H9 (cell line): ENCODE data around the gene ITGA7. TPM values are rescaled to one million over a fixed set of nuclear protein-coding genes. Genes with fewer than 3 reads are reported as not detected.

ENCODE experiments used
- DNase-seq: peaks from one replicate; pipeline ENCODE4 v3.0.0-alpha.2; 2017
- H2AFZ ChIP-seq: one replicate; pipeline ENCODE4 v1.6.1; 2013; ENCODE audit warnings: mild to moderate bottlenecking, low read length, control low read depth, moderate library complexity
- H2AK5ac ChIP-seq: 2 replicates; pipeline ENCODE4 v1.6.1; 2013; ENCODE audit warnings: low read length, control low read depth, mixed read lengths; ENCODE audit not compliant: insufficient read length
- H2BK120ac ChIP-seq: one replicate; pipeline ENCODE4 v1.6.1; 2013; ENCODE audit warnings: low read depth, mild to moderate bottlenecking, low read length, control low read depth, inconsistent platforms; ENCODE audit not compliant: poor library complexity, severe bottlenecking
- H2BK12ac ChIP-seq: 2 replicates; pipeline ENCODE4 v1.6.1; 2013; ENCODE audit warnings: low read length, control low read depth, mixed read lengths, low read depth; ENCODE audit not compliant: insufficient read length
- H2BK15ac ChIP-seq: 2 replicates; pipeline ENCODE4 v1.6.1; 2013; ENCODE audit warnings: low read depth, low read length, control low read depth
- H2BK20ac ChIP-seq: one replicate; pipeline ENCODE4 v1.6.1; 2013; ENCODE audit warnings: low read depth, mild to moderate bottlenecking, low read length, control low read depth, inconsistent platforms; ENCODE audit not compliant: poor library complexity, severe bottlenecking
- H2BK5ac ChIP-seq: 2 replicates; pipeline ENCODE4 v1.6.1; 2013; ENCODE audit warnings: low read length, control low read depth, mixed read lengths; ENCODE audit not compliant: insufficient read length
- H3K14ac ChIP-seq: 2 replicates; pipeline ENCODE4 v1.6.1; 2013; ENCODE audit warnings: low read length, control low read depth; ENCODE audit not compliant: insufficient read depth
- H3K18ac ChIP-seq: 2 replicates; pipeline ENCODE4 v1.6.1; 2013; ENCODE audit warnings: low read depth, mild to moderate bottlenecking, mixed read lengths, low read length, control low read depth; ENCODE audit not compliant: insufficient read length
- H3K23ac ChIP-seq: 2 replicates; pipeline ENCODE4 v1.6.1; 2013; ENCODE audit warnings: low read length, control low read depth, mixed read lengths, low read depth; ENCODE audit not compliant: insufficient read length
- H3K23me2 ChIP-seq: 2 replicates; pipeline ENCODE4 v1.6.1; 2013; ENCODE audit warnings: low read depth, mild to moderate bottlenecking, mixed read lengths, low read length, control low read depth; ENCODE audit not compliant: insufficient read length, poor library complexity, severe bottlenecking
- H3K27ac ChIP-seq: 2 replicates; pipeline ENCODE4 v1.5.1; 2013; ENCODE audit warnings: low read length, control low read depth, mixed read lengths, low read depth; ENCODE audit not compliant: insufficient read length
- H3K27me3 ChIP-seq: 2 replicates; pipeline ENCODE4 v1.6.1; 2013; ENCODE audit warnings: low read length, control low read depth, inconsistent platforms; ENCODE audit not compliant: insufficient read depth
- H3K4ac ChIP-seq: 2 replicates; pipeline ENCODE4 v1.6.1; 2013; ENCODE audit warnings: low read depth, mild to moderate bottlenecking, control low read depth, inconsistent platforms, low read length, moderate library complexity
- H3K4me1 ChIP-seq: 2 replicates; pipeline ENCODE4 v1.6.1; 2013; ENCODE audit warnings: low read length, control low read depth, inconsistent platforms; ENCODE audit not compliant: insufficient read depth
- H3K4me2 ChIP-seq: 2 replicates; pipeline ENCODE4 v1.6.1; 2013; ENCODE audit warnings: low read length, control low read depth, mixed read lengths; ENCODE audit not compliant: insufficient read length, insufficient read depth
- H3K56ac ChIP-seq: 2 replicates; pipeline ENCODE4 v1.6.1; 2013; ENCODE audit warnings: low read depth, mild to moderate bottlenecking, mixed read lengths, low read length, control low read depth; ENCODE audit not compliant: insufficient read length
- H3K79me1 ChIP-seq: 2 replicates; pipeline ENCODE4 v1.6.1; 2013; ENCODE audit warnings: low read depth, mild to moderate bottlenecking, moderate library complexity, low read length, control low read depth, inconsistent platforms; ENCODE audit not compliant: insufficient read depth, poor library complexity, severe bottlenecking
- H3K79me2 ChIP-seq: 2 replicates; pipeline ENCODE4 v1.6.1; 2013; ENCODE audit warnings: low read length, control low read depth, inconsistent platforms; ENCODE audit not compliant: insufficient read depth
- H3K9ac ChIP-seq: 2 replicates; pipeline ENCODE4 v1.6.1; 2013; ENCODE audit warnings: low read length, control low read depth, mixed read lengths; ENCODE audit not compliant: insufficient read length; ENCODE audit errors: extremely low read depth
- H3K9me3 ChIP-seq: one replicate; pipeline ENCODE4 v1.6.1; 2013; ENCODE audit warnings: low read depth, low read length, inconsistent platforms; ENCODE audit not compliant: control insufficient read depth
- H3T11ph ChIP-seq: one replicate; pipeline ENCODE4 v1.6.1; 2013; ENCODE audit warnings: mild to moderate bottlenecking, low read length, control low read depth, inconsistent platforms
- H4K20me1 ChIP-seq: one replicate; pipeline ENCODE4 v1.6.1; 2013; ENCODE audit not compliant: control insufficient read depth, insufficient read length, insufficient read depth
- H4K5ac ChIP-seq: 2 replicates; pipeline ENCODE4 v1.6.1; 2013; ENCODE audit warnings: low read depth, mild to moderate bottlenecking, mixed read lengths, low read length, control low read depth; ENCODE audit not compliant: insufficient read length
- H4K8ac ChIP-seq: replicated peaks from 2 replicates; pipeline ENCODE4 v1.6.1; 2013; ENCODE audit warnings: low read length, control low read depth, mixed read lengths, low read depth; ENCODE audit not compliant: insufficient read length
- H4K91ac ChIP-seq: 2 replicates; pipeline ENCODE4 v1.6.1; 2013; ENCODE audit warnings: low read depth, mild to moderate bottlenecking, moderate library complexity, mixed read lengths, low read length, control low read depth; ENCODE audit not compliant: insufficient read length
- H3K27ac Mint-ChIP-seq, 3 experiments: 2 replicates in 2 of 3; 3 replicates in 1 of 3; pipeline ENCODE4 v1.8.0; 2020 to 2021; ENCODE audit warnings: mixed read lengths in 3 of 3, mild to moderate bottlenecking in 1 of 3, moderate library complexity in 1 of 3
- H3K27me3 Mint-ChIP-seq: 2 replicates; pipeline ENCODE4 v1.8.0; 2021; ENCODE audit warnings: low read depth, mild to moderate bottlenecking, moderate library complexity, mixed read lengths
- H3K36me3 Mint-ChIP-seq, 3 experiments: 2 replicates in 2 of 3; 3 replicates in 1 of 3; pipeline ENCODE4 v1.8.0; 2020 to 2021; ENCODE audit warnings: low read depth in 3 of 3, mixed read lengths in 3 of 3; ENCODE audit not compliant: insufficient read depth in 1 of 3
- H3K4me1 Mint-ChIP-seq, 2 experiments: 2 replicates each; pipeline ENCODE4 v1.8.0; 2020; ENCODE audit warnings: mixed read lengths in 2 of 2
- H3K4me3 Mint-ChIP-seq, 2 experiments: 2 replicates in 1 of 2; 3 replicates in 1 of 2; pipeline ENCODE4 v1.8.0; 2020 to 2021; ENCODE audit warnings: mild to moderate bottlenecking in 2 of 2, mixed read lengths in 2 of 2, moderate library complexity in 1 of 2
- H3K9me3 Mint-ChIP-seq, 2 experiments: 2 replicates in 1 of 2; 3 replicates in 1 of 2; pipeline ENCODE4 v1.8.0; 2020; ENCODE audit warnings: mild to moderate bottlenecking in 2 of 2, mixed read lengths in 2 of 2, moderate library complexity in 1 of 2
- CTCF ChIP-seq: fragments of 200-600 bp; sonication (generic); conservative IDR thresholded peaks from 3 replicates; pipeline ENCODE4 v1.8.0; 2021; ENCODE audit warnings: antibody characterized with exemption, mild to moderate bottlenecking
- WGBS: extraction: QIAGEN DNeasy Blood & Tissue Kit; methylation state at CpG from one replicate; pipeline ENCODE4 v1.1.7; 2013; ENCODE audit warnings: missing lambda C conversion rate, low lambda C conversion rate, mixed read lengths; ENCODE audit not compliant: insufficient read length; ENCODE audit errors: extremely low coverage; 5-methylcytosine and 5-hydroxymethylcytosine counted together
- total RNA-seq: library from RNA; stranded (reverse); gene quantifications from 2 replicates; pipeline ENCODE4 v1.2.1, GENCODE V29; 2021

Gene ITGA7
- total RNA-seq, 1 experiment from 2014 or later: 119 TPM

GRCh38 chr12:55679691-55680090 lies 28.0 kb downstream of the ITGA7 start:
- H3K79me1 ChIP-seq: no peaks in the 10 kb centered on the region
- H3K9me3 Mint-ChIP-seq: no peaks in the 10 kb centered on the region
- no peak overlapping the region for H3T11ph ChIP-seq
- no peaks in the 10 kb centered on the region for H3K27me3 ChIP-seq
- no peak overlapping the region for H3K4ac ChIP-seq
- H4K91ac ChIP-seq: no peak overlapping the region
- H3K14ac ChIP-seq: no peak overlapping the region
- no peak for TF ChIP-seq CTCF
- no peak overlapping the region for H3K27ac Mint-ChIP-seq
- H3K23ac ChIP-seq: no peak overlapping the region
- H2BK12ac ChIP-seq: no peak overlapping the region
- no peak overlapping the region for H2AFZ ChIP-seq
- no peak overlapping the region for H3K4me3 Mint-ChIP-seq
- H3K4me1 Mint-ChIP-seq: peaks cover 20 to 21% of the 10 kb centered on the region in 2 experiments
- H2BK120ac ChIP-seq: no peak overlapping the region
- no peak overlapping the region for H3K4me2 ChIP-seq
- H4K5ac ChIP-seq: no peak overlapping the region
- WGBS: no CpG with 5 or more reads among the region's 5 CpGs
- no peak overlapping the region for H3K9ac ChIP-seq
- peaks cover 7% of the 10 kb centered on the region for H3K27me3 Mint-ChIP-seq
- no peak overlapping the region for H2BK15ac ChIP-seq
- H4K20me1 ChIP-seq: no peaks in the 10 kb centered on the region
- no peak overlapping the region for H4K8ac ChIP-seq
- H3K9me3 ChIP-seq: no peaks in the 10 kb centered on the region
- no peaks in the 10 kb centered on the region for H3K79me2 ChIP-seq
- H2BK5ac ChIP-seq: no peak overlapping the region
- no peak overlapping the region for H2BK20ac ChIP-seq
- no peaks in the 10 kb centered on the region for H3K4me1 ChIP-seq
- peaks cover 0 to 8% (median 0%) of the 10 kb centered on the region in 3 experiments; a peak in 2 of 7 replicates for H3K36me3 Mint-ChIP-seq
- H3K27ac ChIP-seq: no peak overlapping the region
- no peak overlapping the region for H2AK5ac ChIP-seq
- DNase-seq: no peak
- H3K23me2 ChIP-seq: no peaks in the 10 kb centered on the region
- no peak overlapping the region for H3K56ac ChIP-seq
- H3K18ac ChIP-seq: no peak overlapping the region
